HG03354 (cell line): ENCODE data around the gene GNAI3.
A peak's percentile ranks its signal among the peaks of the same experiment; 100 is the strongest.

Source experiments
- ATAC-seq: cut with Tn5 transposase; IDR thresholded peaks from one replicate; pipeline ENCODE4 v1.9.1; 2021; ENCODE audit warnings: mild to moderate bottlenecking; ENCODE audit not compliant: unreplicated experiment, poor library complexity, severe bottlenecking

Gene GNAI3

DNA sequence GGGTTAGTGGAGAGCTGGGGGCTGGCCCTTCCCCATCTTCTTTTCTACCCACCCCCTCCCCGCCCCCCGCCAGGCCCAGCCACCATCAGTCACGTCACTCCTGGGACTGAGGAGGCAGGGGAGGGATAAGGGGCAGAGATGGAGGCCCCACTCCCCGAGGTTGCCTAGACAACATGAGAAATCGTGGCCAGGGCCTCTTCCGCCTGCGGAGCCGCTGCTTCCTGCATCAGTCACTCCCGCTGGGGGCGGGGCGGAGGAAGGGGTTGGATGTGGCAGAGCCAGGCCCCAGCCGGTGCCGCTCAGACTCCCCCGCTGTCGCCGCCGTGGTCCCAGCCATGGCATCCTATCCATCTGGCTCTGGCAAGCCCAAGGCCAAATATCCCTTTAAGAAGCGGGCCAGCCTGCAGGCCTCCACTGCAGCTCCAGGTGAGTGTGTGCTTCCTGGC, 72.4 kb downstream of the GNAI3 start:
- ATAC-seq = peak; percentile 74

DNA sequence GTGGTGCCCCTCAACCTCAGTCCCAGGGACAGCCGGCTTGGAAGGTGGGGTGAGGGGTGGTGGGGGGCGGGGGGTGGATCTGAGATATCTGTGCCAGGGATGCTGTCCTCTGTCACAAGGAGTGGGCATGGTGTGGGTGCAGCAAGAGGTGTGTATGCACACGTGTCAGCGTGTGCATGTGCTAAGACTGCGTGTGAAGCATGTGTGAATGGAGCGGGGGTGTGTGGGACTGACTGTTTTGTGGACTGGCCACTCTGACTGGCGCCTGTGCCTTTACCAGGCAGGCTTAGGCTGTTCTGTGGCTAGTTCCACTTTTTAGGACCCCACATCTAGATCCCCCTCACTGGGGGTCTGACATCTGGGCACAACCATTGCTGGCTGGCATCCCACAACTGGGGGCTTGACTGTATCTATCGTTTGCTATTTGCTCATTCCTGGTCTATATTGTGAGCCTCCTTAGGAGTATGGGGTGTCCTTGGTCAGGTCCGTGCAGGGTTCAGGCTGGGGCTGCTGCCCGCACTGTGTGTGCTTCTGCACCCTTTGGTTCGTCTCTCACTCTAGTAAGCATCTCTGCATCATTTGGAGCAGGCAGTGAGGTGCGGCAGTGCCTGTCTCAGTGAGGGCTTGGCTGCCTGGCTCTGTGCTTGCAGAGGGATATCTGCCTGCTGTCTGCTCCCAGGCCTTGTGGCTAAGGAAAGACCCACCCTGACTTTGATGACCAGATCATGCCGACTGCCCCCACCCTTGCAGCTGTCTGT, 73.1 kb downstream of the GNAI3 start:
- no peak for ATAC-seq

DNA sequence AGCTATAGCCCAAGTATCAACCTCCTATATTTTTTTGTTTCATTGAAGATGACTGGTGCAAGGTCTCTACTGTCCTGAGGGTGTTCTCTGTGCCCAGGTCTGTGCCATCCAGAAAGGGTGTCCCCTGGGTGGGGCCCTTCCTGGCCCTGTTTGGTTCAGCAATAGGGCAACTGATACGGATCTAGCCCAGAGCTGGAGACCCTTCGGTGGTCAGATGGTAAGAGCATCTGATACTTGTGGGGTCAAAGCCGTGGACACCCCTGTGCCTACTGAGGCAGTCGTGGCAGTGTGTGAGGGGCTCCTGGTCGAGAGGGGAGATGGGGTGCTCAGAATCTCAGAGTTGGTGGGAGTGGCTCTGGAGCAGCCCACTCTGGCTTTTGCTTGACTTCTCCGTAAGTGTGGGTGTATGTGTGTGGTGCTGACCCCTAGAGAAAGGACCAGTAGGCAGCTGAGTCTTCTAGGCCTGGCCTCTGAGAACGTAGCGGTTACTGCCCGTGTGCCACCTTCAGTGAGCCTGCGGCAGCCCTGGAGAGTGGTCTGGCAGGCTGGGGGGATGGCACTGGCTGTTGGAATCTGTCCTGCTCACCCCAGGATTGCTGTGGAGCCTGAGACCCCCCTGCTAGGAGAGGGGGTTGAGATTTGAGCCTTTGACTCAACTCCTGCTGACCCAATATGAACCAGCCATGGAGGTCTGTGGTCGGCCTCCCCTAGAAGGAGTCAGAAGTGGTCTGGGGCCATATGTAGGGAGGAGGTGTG, 73.9 kb downstream of the GNAI3 start:
- ATAC-seq = no peak

DNA sequence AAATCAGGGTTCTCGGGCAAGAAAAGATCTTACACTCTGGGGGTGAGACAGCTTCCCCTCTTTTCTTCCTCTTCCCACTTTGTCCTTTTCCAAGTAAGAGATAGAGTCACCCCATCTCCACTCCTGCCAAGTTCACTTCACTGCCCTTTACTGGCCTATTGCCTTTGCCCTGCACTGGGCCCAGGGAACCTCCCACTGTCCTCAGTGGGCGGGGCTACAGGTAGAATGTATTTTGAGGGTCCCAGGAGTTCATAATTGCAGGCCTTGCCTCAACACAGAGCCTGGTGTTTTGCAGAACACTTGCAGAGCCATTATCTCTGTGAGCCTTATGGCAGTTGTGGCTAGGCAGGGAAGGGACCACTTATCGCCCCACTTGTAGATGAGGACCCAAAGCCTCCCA, 74.5 kb downstream of the GNAI3 start:
- no peak for ATAC-seq

DNA sequence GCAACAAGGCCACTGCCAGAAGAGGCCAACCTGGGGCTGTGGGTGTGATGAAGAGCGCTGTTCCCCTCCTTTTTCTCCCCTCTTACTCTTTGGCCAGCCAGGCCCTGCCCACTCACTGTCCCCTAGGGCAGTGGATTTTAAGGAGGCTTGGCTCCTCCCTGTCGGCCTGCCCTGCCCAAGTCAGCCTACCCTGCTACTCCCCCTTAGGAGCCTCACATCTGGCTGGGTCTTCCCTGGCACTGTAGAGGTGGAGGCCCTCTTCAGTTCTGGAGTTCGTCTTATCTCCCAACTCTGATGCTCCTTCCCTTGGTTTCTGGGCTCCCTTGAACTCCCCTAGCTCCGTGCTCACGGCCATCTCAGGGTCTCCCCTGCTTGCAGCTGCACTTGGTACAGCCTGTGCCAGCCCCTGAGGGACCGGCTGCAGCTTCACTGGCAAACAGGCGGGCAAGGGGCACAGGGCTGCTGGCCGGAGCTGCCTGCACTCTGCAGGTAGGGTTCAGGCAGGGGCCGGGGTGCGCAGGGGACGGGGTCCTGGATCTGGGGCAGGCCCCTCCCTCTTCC, 75.3 kb downstream of the GNAI3 start:
- ATAC-seq = no peak

DNA sequence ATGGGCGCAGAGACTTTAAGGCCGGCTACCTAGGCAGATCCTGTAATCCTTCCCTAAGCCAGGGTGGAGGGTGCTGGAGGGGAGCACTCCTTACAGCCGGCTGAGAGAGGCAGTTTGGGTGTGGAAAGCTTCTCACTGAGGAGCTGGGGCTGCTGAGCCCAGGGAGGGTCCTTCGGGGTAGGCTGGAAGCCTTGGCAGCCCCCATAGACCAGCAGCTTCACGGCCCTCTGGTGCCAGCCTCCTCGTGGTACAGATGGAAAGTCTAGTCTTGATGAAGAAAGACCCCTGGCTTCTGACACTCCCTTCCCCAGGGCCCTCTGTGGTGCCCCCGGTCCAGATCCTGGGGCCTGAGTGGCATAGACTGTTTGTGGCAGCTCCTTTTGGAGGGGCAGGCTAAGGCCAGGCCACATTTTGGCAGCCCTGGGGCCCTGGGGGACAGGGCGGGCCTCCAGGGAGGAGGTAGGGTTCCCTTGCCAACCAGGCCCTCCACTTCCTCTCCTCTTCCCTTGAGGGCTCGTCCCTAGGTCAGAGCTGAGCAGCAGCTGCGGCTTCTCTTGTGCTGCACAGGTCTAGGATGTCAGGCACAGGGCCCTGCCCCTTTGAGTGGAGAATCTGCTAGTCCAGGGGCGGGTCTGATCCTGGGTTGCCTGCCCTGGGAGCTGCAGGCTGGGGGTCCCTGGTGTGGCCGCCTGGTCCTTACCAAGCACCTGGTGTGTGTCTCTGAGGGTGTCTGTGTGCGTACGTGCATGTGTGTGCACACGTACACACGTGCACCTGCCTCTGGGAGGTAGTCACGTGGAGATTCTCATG, 76.0 kb downstream of the GNAI3 start:
- peak; percentile 31 for ATAC-seq

DNA sequence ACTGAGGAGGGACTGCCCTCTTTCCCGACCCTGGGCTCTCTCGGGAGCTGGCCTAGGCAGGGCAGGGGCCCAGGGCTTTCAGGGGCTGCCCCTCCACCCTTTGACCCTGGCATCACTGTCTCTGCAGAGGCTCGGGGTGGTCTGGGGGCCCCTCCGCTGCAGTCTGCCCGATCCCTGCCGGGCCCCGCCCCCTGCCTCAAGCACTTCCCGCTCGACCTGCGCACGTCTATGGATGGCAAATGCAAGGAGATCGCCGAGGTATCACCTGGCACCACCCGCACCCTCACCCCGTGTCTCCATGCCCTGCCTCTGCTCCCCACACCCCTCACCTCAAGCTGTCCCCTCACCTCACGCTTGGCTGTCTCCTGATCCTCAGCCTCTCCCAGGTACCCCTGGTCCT, 76.8 kb downstream of the GNAI3 start:
- no peak for ATAC-seq

DNA sequence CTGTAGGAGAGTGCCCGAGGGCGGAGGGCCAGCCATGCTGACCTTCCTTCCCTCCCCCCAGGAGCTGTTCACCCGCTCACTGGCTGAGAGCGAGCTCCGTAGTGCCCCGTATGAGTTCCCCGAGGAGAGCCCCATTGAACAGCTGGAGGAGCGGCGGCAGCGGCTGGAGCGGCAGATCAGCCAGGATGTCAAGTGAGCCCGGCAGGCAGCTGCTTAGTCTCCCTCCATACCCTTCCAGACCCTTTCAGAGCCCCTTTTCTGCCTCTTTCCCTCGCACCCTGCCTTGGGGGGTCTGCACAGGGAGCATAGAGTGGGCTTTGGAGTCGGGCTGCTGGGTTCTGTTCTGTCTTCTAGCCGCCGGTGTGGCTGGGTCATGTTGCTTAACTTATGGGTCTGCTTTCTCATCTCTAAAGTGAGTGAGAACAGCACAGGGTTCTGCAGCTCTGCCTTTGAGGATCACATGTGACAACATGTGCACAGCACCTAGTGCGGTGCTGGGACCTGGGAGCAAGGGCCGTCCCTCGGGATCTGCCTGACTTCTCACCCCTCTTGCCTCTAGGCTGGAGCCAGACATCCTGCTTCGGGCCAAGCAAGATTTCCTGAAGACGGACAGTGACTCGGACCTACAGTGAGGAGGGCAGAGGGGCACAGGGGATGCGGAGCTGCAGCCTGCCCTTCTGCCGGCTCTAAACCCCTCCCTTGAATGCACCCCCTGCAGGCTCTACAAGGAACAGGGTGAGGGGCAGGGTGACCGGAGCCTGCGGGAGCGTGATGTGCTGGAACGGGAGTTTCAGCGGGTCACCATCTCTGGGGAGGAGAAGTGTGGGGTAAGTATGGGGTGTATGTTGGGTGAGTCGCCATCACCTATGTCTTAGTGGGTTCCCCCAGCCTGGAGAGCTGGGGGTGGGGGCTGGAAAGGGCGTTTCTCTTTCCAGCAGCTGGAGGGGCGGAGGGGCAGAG, 77.5 kb downstream of the GNAI3 start:
- ATAC-seq = no peak

DNA sequence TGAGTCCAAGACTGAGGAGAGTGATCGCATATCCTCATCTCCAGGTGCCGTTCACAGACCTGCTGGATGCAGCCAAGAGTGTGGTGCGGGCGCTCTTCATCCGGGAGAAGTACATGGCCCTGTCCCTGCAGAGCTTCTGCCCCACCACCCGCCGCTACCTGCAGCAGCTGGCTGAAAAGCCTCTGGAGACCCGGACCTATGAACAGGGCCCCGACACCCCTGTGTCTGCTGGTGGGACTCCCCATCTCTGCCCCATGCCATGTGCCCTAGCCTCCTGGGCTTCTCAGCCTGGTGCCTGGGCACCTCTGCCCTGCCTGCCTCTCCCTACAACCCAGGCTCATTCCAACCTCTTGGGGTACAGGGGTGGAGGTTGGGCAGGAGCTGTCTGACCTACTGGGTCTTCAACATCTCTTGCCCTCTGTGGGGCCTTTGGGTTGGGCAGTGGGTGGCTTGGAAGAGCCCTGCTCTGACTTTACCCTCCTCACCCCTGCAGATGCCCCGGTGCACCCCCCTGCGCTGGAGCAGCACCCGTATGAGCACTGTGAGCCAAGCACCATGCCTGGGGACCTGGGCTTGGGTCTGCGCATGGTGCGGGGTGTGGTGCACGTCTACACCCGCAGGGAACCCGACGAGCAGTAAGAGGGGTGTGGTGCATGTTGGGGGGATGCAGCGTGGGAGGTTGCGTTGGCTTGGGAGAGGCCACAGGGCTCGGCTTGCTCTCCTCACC, 78.4 kb downstream of the GNAI3 start:
- ATAC-seq = no peak

DNA sequence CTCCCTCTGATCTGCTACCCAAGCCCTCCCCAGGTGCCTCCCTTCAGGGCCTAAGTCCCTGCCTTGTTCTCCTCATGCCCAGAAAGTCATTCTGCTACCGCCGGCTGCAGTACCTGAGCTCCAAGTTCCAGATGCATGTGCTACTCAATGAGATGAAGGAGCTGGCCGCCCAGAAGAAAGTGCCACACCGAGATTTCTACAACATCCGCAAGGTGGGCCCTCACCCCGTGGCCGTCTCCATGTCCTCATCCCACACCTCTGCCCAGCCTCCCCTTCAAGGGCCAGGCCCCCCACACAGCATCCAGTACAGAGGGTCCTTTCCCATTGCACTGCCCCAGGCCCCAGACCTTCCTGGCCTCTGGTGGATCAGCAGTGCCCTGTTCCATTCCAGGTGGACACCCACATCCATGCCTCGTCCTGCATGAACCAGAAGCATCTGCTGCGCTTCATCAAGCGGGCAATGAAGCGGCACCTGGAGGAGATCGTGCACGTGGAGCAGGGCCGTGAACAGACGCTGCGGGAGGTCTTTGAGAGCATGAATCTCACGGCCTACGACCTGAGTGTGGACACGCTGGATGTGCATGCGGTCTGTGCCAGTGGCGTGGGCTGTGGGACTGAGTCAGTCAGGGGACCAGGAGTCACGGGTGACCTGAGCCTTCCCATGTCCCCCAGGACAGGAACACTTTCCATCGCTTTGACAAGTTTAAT, 79.4 kb downstream of the GNAI3 start:
- ATAC-seq = no peak

DNA sequence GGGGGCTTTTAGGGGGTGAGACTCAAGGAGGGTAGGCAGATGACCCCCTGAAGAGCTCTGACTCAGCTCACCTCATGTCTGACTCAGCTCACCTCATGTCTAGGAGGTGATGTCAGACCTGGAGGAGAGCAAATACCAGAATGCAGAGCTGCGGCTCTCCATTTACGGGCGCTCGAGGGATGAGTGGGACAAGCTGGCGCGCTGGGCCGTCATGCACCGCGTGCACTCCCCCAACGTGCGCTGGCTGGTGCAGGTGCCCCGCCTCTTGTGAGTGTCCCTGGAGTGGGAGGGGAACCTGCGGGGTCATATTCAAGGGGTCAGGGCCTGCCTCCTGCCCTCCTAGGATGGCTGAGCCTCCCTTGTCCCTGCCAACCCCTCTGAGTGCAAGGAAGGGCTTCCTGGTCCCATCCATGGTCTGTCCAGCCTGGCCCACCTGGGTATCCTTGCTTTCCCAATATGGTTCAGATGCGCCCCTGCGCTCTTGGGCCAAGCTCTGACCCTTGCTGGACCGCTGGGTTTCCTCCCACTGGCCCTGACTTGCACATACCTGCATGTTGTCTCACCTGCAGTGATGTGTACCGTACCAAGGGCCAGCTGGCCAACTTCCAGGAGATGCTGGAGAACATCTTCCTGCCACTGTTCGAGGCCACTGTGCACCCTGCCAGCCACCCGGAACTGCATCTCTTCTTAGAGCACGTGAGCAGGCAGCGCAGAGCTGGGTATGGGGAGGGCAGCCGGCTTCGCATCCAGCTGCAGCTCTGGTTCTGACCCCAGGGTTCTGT, 80.3 kb downstream of the GNAI3 start:
- ATAC-seq = no peak

DNA sequence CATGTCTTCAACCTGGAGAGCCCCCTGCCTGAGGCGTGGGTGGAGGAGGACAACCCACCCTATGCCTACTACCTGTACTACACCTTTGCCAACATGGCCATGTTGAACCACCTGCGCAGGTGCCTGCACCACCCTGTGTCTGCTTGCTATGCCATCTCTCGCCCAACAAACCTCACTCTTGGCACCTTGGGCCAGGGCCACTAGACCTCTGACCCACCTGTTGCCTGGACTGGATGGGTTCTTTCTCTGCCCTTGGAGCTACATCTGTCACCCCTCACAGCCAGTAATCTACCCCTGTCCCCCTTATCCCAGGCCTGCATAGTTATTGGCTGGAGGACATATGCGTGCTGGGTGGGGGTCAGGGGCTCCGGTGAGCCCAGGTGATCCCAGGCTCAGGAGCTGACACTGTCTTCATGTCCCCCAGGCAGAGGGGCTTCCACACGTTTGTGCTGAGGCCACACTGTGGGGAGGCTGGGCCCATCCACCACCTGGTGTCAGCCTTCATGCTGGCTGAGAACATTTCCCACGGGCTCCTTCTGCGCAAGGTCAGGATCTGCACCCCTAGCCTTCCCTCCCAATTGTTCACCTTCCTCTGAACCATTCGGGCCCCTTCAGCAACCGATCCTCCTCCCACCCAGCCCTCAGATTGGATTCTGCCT, 81.1 kb downstream of the GNAI3 start:
- ATAC-seq = no peak

DNA sequence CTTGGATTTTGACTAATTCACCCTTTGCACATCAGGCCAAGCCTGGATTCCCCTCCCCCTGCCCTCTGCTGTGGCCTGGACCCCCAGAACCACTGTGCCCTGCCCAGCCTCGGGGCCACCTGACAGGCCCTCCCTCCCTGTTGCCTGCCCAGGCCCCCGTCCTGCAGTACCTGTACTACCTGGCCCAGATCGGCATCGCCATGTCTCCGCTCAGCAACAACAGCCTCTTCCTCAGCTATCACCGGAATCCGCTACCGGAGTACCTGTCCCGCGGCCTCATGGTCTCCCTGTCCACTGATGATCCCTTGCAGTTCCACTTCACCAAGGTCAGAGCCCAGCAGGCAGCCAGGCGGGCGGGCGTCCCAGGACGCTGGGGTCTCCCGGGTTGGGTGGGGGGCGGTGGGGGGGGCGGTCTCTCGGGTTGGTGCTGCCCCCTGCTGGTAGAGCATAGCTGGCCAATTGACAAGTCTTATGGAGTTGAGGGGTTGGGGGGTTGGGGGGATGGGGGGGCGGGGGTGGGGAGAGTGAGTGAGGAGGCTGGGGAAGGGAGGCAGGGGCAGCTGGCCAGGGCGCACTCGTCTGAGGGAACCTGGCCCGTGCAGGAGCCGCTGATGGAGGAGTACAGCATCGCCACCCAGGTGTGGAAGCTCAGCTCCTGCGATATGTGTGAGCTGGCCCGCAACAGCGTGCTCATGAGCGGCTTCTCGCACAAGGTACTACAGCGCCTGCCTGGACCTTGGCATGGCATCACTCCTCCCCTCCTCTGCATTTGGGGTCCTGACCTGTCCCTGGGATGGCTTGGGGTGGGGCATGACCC, 81.9 kb downstream of the GNAI3 start:
- no peak for ATAC-seq

DNA sequence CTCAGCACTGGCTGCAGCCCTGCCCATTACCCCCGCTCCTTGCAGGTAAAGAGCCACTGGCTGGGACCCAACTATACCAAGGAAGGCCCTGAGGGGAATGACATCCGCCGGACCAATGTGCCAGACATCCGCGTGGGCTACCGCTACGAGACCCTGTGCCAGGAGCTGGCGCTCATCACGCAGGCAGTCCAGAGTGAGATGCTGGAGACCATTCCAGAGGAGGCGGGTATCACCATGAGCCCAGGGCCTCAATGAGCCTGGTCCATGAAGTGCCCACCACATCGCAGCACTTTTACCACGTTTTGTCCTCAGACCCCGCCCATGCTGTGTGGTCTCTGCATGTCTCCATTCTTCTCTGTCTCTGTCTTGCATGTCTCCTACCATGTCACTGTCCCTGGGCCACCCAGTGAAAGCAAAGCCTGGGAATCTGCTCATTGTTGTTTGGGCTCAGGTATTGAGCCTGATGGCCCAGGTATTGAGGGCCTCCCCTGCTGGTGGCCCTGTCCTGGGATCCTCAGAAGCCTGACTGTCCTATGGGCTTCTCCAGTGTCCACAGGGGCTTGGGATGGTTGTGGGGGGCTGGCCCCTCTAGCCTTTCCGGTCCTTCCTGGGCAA, 82.6 kb downstream of the GNAI3 start:
- ATAC-seq = no peak
